HG03039 (cell line): ENCODE results near the gene CPNE5.

Source experiments
- ATAC-seq: cut with Tn5 transposase; IDR thresholded peaks from one replicate; pipeline ENCODE4 v1.9.1; 2021; ENCODE audit warnings: mild to moderate bottlenecking, moderate library complexity; ENCODE audit not compliant: unreplicated experiment

Gene CPNE5

GRCh38 chr6:36858407-36858981, 19.2 kb upstream of the CPNE5 start:
- ATAC-seq, result no peak

- ATAC-seq, result no peak
These were observed 18.1 kb upstream of the CPNE5 start for GRCh38 chr6:36857325-36857724.

- no peak for ATAC-seq
These were observed 17.0 kb upstream of the CPNE5 start for GRCh38 chr6:36856277-36856676.

GRCh38 chr6:36855750-36856149, 16.5 kb upstream of the CPNE5 start:
- ATAC-seq, result no peak

- ATAC-seq, result no peak
These were observed 14.1 kb upstream of the CPNE5 start for GRCh38 chr6:36853325-36853724.

GRCh38 chr6:36852481-36853147, 13.4 kb upstream of the CPNE5 start:
- ATAC-seq, result no peak

- ATAC-seq, result no peak
These were observed 12.4 kb upstream of the CPNE5 start for GRCh38 chr6:36851626-36852025.

GRCh38 chr6:36851149-36851614, 11.9 kb upstream of the CPNE5 start:
- no peak for ATAC-seq

GRCh38 chr6:36850021-36850420, 10.8 kb upstream of the CPNE5 start:
- no peak for ATAC-seq

- no peak for ATAC-seq
These were observed 9.6 kb upstream of the CPNE5 start for GRCh38 chr6:36848658-36849441.

GRCh38 chr6:36847991-36848390, 8.7 kb upstream of the CPNE5 start:
- no peak for ATAC-seq

GRCh38 chr6:36847152-36847551, 7.9 kb upstream of the CPNE5 start:
- no peak for ATAC-seq

- no peak for ATAC-seq
These were observed 6.0 kb upstream of the CPNE5 start for GRCh38 chr6:36845233-36845632.

GRCh38 chr6:36844232-36845170, 5.3 kb upstream of the CPNE5 start:
- ATAC-seq, result no peak

GRCh38 chr6:36843170-36843569, 3.9 kb upstream of the CPNE5 start:
- ATAC-seq, result no peak

- ATAC-seq, result no peak
These were observed 2.5 kb upstream of the CPNE5 start for GRCh38 chr6:36841756-36842155.

GRCh38 chr6:36840432-36841403, 1.5 kb upstream of the CPNE5 start:
- no peak for ATAC-seq

GRCh38 chr6:36839749-36840431, 646 bp upstream of the CPNE5 start:
- no peak for ATAC-seq

- ATAC-seq, result no peak
These were observed 1.6 kb downstream of the CPNE5 start for GRCh38 chr6:36837686-36838085.
